GM19025 (cell line): ENCODE data around the gene ANKRD33B.
"Not testable (repeated sequence)": the region's sequence is repeated elsewhere in the genome, so short reads cannot be mapped to it uniquely, and the experiment has no call there.

ENCODE experiments used
- ATAC-seq: cut with Tn5 transposase; IDR thresholded peaks from one replicate; pipeline ENCODE4 v1.9.1; 2021; ENCODE audit warnings: mild to moderate bottlenecking, low read depth, moderate library complexity; ENCODE audit not compliant: unreplicated experiment

The ANKRD33B gene

GRCh38 chr5:10653043-10653442, 89.2 kb downstream of the ANKRD33B start:
- ATAC-seq = no peak

GRCh38 chr5:10653751-10654400, 90.0 kb downstream of the ANKRD33B start:
- no peak for ATAC-seq

- no peak for ATAC-seq
Measured at GRCh38 chr5:10654566-10654965, 90.7 kb downstream of the ANKRD33B start.

GRCh38 chr5:10655161-10655971, 91.5 kb downstream of the ANKRD33B start:
- no peak for ATAC-seq

- no peak for ATAC-seq
Measured at GRCh38 chr5:10655972-10656830, 92.3 kb downstream of the ANKRD33B start.

- no peak for ATAC-seq
Measured at GRCh38 chr5:10658265-10658664, 94.4 kb downstream of the ANKRD33B start.

- ATAC-seq = no peak
Measured at GRCh38 chr5:10660135-10660534, 96.3 kb downstream of the ANKRD33B start.

- ATAC-seq = no peak
Measured at GRCh38 chr5:10660720-10661387, 97.0 kb downstream of the ANKRD33B start.

GRCh38 chr5:10661401-10661800, 97.5 kb downstream of the ANKRD33B start:
- ATAC-seq = no peak

GRCh38 chr5:10662083-10662482, 98.2 kb downstream of the ANKRD33B start:
- ATAC-seq = no peak

- no peak for ATAC-seq
Measured at GRCh38 chr5:10662661-10663488, 99.0 kb downstream of the ANKRD33B start.

- no peak for ATAC-seq
Measured at GRCh38 chr5:10663489-10664179, 99.8 kb downstream of the ANKRD33B start.

- ATAC-seq = not testable (repeated sequence)
Measured at GRCh38 chr5:10664180-10664769, 100.4 kb downstream of the ANKRD33B start.

GRCh38 chr5:10665799-10666198, 101.9 kb downstream of the ANKRD33B start:
- ATAC-seq = no peak

GRCh38 chr5:10666531-10667299, 102.8 kb downstream of the ANKRD33B start:
- no peak for ATAC-seq

GRCh38 chr5:10667431-10668057, 103.7 kb downstream of the ANKRD33B start:
- ATAC-seq = no peak

GRCh38 chr5:10668697-10669096, 104.8 kb downstream of the ANKRD33B start:
- no peak for ATAC-seq
